HG02759 (cell line): Measurements from ENCODE around the gene ST6GALNAC2.
"Not testable (repeated sequence)": the region's sequence is repeated elsewhere in the genome, so short reads cannot be mapped to it uniquely, and the experiment has no call there.

Experiments
- ATAC-seq: cut with Tn5 transposase; IDR thresholded peaks from one replicate; pipeline ENCODE4 v1.9.1; 2021; ENCODE audit warnings: mild to moderate bottlenecking, moderate library complexity; ENCODE audit not compliant: unreplicated experiment

ST6GALNAC2 gene

GRCh38 chr17:76530095-76530723 lies 55.5 kb downstream of the ST6GALNAC2 start:
- no peak for ATAC-seq

DNA sequence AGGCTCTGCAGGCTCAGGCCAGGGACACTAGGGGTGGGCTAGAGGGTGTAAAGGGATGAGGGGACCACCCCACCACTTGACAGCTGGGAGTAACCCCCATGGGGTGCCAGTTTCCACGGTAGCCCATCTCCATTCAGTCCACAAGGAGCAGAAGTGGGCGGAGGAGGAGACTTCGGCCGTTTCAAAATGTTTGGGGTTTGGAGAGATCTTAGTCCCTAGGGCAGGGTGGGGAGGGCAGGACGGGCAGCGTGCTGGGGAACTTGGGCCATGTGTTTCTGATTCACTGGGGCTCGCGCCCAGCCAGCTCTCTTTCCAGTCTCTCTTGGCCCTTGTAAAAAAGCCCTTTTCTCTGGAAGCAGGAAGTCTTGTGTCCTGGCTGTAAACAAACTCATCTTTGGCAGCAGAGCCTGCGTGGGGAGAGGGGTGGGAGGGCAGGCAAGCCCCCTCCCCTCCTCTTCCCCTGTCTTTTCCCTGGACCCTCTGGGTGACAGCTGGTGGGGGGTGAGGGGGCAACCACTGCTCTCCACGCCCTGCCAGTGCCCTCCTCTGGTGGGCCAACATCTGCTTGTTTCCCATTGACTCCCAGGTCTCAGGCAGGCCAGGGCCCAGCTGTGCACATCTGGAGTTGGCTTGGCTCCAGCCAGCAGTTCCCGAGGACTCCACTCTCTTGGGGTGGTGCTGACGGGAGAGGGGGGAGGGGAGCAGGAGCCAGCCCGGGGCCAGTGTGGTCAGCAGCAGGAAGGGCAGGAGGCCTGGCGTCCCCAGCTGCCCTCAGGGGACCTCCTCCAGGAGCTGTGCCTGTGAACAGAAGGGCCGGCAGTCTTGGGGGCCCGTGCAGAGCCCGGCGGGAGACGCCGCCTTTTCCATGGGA lies 56.2 kb downstream of the ST6GALNAC2 start:
- ATAC-seq, result no peak

DNA sequence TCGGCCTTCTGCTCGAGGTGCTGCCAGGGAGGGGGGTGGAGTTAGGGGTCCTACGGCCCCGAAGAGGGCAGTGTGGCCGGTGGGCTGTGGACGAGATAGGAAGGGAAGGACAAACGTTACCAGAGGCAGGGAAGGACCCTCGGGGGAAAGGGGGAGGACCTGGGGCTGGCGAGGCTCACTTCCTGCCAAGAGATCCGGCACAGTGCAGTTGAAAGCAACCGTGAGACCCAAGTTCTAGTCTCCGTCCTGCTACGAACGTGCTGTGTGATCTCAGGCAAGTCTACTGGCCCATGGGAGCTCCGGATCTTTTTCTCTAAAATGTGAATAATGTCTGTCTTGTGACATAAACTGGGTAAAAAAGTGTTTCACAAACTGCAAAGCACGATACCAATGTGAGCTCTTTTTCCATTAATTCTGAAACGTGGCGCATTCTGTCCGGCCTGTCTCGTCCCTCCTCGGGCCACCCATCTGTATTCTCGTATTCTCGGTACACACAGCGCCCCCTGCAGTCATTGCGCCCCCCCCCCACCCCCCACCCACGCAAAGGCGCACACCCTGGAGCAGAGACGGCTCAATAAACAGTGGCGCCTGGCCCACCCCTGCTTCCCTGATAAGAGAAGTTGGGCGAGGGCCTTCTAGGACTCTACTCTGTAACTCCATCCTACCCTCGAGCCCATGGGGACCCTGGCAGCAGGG lies 57.0 kb downstream of the ST6GALNAC2 start:
- ATAC-seq, result no peak

- ATAC-seq, result peak; percentile 30
These were observed 57.5 kb downstream of the ST6GALNAC2 start for GRCh38 chr17:76528156-76528527.

GRCh38 chr17:76527430-76528111 lies 58.1 kb downstream of the ST6GALNAC2 start:
- ATAC-seq, result peak; percentile 59

DNA sequence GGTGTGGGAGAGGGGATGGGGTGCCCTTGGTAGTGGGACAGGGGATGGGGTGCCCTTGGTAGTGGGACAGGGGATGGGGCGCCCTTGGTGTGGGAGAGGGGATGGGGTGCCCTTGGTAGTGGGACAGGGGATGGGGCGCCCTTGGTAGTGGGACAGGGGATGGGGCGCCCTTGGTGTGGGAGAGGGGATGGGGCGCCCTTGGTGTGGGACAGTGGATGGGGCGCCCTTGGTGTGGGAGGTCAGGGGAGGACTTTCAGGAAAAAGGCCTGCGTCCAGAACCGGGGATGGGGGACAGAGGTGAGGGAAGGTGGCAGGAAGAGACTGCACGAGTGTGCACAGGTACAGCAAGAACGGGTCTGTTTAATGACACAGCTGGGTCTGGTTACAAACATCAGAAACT lies 58.6 kb downstream of the ST6GALNAC2 start:
- ATAC-seq, result not testable (repeated sequence)

DNA sequence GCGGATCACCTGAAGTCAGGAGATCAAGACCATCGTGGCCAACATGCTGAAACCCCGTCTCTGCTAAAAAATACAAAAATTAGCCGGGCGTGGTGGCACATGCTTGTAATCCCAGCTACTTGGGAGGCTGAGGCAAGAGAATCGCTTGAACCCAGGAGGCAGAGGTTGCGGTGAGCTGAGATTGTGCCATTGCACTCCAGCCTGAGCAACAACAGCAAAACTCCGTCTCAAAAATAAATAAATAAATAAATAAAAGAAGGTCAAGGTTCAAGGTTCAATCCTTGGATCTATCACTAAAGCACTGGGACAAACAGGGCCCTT lies 60.2 kb downstream of the ST6GALNAC2 start:
- not testable (repeated sequence) for ATAC-seq

DNA sequence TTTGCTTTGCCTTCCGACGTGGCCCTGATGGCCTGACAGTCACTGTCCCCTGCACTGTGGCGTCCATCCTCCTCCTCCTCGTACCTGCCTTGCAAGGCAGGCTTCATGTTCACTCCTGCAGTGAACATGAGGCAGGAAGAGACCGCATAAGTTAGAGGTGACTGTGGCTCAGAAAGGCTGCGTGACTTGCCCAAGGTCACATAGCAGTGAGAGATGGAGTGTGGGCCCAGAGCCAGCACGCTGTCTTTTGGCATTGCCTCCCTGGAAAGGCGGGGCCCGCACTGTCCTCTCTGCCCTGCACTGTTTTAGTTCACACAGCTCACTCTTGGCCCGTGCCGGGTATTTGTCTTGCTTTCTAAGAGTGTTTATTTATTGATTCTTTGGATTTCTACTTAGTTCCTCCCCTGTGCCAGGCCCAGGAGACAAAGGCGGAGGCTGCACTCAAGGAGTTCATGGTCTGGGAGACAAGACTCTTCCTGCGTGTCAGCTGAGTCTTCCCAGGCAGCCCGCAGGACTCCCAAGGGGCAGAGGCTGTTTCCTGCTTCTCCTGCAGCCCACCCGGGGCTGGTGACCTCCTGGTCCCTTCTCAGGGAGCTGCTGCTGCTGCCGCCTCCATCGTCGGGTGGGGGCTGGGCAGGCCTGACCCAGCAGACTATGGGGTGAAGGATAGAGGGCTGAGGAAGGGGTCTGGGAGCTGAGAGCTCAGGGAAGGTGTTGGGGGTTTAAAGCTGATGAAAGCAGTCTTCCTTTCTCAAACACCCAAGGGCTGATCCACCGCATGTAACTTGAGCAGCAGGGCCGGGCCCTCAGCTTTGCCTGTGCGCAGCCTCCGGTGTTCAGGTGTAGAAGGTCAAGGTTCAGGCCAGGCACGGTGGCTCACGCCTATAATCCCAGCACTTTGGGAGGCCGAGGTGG lies 60.8 kb downstream of the ST6GALNAC2 start:
- no peak for ATAC-seq

- ATAC-seq, result peak; percentile 48
These were observed 62.3 kb downstream of the ST6GALNAC2 start for GRCh38 chr17:76523084-76524037.

DNA sequence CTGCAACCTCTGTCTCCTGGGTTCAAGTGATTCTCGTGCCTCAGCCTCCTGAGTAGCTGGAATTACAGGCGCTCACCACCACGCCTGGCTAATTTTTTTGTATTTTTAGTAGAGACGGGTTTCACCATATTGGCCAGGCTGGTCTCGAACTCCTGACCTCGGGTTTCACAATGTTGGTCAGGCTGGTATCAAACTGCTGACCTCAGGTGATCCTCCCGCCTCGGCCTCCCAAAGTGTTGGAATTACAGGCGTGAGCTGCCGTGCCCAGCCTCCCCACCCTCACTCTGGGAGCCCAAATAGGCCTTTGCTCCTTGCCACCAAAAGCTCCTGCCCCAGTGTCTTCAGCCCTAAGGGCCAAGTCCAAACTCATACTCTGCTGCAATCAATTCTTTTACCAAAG lies 64.0 kb downstream of the ST6GALNAC2 start:
- not testable (repeated sequence) for ATAC-seq

GRCh38 chr17:76521262-76521661 lies 64.4 kb downstream of the ST6GALNAC2 start:
- no peak for ATAC-seq

GRCh38 chr17:76519048-76519966 lies 66.4 kb downstream of the ST6GALNAC2 start:
- ATAC-seq, result no peak

DNA sequence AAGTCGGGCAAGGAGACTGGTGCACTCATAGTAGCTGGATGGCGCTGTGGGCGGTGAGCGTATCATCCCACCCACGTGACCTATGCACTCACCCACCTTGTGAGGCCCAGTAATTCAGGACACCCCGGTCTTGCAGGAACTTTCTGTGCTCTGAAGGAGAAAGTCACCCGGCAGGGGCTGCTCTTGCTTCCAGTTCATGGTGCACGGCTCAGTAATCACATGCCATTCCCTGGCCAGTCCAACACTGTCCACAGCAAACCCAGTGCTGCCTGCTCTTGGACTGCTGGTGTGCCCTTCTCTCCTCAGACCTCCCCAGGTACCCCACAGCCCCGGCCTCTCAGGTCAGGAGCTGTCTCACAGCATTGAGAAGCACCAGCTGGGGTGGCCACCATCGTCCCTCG lies 68.0 kb downstream of the ST6GALNAC2 start:
- ATAC-seq, result no peak
